GM12892 (cell line): Measurements from ENCODE around the gene TRIM50.
"Not testable (repeated sequence)": the region's sequence is repeated elsewhere in the genome, so short reads cannot be mapped to it uniquely, and the experiment has no call there.

ENCODE experiments used
- DNase-seq: peaks from one replicate; pipeline ENCODE4 v3.0.0; 2011; ENCODE audit not compliant: insufficient read length
- FAIRE-seq: peaks from 2 replicates; lab custom pipeline; 2011; peaks lifted over from hg19 to GRCh38; lab: Jason Lieb, UNC

TRIM50 gene

DNA sequence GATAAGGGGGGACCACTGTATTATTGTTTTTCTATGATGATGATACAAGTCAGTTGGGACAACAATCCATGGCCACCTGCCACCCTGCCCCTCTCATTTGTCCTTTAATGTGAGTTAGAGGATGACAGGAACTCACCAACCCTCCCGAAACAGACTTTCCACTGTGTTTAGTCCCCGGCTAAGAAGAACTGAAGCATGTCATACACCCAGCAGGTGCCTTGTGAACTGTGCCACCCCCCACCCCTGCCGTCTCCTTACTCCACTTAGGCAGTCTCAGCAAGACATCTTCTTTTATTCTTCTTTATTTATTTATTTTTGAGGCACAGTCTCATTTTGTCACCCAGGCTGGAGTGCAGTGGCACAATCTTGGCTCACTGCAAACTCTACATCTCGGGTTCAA is 60.1 kb downstream of the TRIM50 start:
- not testable (repeated sequence) for FAIRE-seq, DNase-seq

DNA sequence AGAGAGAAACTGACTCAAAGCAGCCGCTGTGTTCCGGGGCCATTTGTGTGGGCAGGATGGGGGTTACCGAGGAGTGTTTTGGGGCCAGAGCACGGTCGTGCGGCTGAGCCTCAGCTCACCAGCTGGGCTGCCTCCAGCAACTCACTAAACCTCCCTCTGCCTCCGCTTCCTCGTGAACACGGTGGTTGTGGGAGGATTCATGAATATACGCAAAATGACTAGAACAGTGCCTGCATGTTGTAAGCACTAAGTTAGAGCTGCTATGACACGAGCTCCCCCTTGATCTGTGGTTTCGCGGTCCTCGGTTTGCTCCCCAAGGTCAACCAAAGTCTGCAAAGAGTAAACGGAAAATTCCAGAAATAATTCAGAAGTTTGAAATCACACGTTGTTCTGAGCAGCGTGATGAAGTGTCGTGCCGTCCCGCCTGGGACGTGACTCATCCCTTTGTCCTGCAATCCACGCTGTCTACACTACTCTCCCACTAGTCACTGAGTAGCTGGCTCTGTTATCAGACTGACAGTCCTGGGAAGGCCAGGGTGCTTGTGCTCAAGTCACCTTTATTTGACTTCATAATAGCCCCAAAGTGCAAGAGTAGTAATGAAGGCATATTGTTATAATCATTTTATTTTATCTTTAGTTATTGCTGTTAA is 61.0 kb downstream of the TRIM50 start:
- DNase-seq, FAIRE-seq: not testable (repeated sequence)
